GM19238 (cell line): ENCODE results near the gene MRC2.

Experiments
- DNase-seq: peaks from one replicate; pipeline ENCODE4 v3.0.0; 2011; ENCODE audit warnings: low spot score; ENCODE audit not compliant: insufficient read length

MRC2 gene

GRCh38 chr17:62720126-62720850 lies 92.8 kb downstream of the MRC2 start:
- DNase-seq, result no peak

- DNase-seq, result no peak
These were observed 95.2 kb downstream of the MRC2 start for GRCh38 chr17:62722625-62723024.

DNA sequence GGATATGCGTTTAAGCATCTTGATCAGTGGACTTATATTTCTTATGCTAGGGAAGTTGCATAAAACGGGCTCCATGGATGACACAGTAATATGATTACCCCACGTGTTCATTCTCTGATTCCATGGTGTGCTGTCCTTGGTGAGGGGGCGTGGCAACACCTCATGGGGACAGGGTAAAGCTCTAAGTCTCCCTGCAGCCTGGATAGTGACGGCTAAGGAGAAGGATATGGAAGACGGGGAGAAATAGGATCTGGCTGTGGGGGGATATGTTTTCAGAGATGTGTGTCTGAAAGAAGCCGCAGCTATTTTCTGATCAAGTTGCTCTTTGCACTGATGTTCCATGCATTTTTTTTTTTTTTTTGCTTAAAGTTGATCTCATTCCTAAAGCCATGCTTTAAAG lies 96.4 kb downstream of the MRC2 start:
- no peak for DNase-seq

- DNase-seq, result peak; percentile 58
These were observed 97.1 kb downstream of the MRC2 start for GRCh38 chr17:62724398-62725146.

GRCh38 chr17:62725791-62726249 lies 98.3 kb downstream of the MRC2 start:
- DNase-seq, result no peak

DNA sequence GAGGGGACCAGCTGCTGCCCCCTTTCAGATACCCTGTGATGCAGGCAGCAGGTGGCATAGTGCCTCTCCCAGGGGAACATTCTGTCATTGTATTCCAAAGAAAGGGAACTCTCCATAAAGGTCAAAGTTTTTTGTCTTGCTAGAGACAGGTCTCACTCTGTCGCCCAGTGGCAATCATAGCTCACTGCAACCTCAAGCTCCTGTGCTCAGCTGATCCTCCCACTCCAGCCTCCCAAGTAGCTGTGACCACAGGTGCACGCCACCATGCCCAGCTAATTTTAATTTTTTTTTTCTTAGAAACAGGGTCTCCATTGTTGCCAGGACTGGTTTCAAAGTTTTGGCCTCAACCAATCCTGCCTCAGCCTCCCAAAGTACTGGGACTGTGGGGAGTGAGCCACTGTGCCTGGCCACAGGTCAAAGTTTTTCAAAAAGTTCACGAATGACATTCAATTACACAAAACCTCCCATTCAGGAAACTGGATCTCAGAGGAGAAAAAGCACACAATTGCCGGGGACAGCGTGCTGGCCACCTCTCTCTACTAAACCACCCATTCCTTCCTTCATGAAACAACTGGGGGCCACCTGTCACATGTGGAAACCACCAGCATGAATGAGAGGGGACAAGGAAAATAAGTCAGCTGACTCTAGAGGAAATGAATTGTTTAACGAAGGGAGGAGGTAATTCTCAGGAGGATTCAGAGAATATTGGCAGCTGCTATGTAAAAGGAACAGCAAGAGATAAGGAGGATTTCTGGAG lies 100.6 kb downstream of the MRC2 start:
- no peak for DNase-seq

GRCh38 chr17:62732125-62732524 lies 104.7 kb downstream of the MRC2 start:
- no peak for DNase-seq

DNA sequence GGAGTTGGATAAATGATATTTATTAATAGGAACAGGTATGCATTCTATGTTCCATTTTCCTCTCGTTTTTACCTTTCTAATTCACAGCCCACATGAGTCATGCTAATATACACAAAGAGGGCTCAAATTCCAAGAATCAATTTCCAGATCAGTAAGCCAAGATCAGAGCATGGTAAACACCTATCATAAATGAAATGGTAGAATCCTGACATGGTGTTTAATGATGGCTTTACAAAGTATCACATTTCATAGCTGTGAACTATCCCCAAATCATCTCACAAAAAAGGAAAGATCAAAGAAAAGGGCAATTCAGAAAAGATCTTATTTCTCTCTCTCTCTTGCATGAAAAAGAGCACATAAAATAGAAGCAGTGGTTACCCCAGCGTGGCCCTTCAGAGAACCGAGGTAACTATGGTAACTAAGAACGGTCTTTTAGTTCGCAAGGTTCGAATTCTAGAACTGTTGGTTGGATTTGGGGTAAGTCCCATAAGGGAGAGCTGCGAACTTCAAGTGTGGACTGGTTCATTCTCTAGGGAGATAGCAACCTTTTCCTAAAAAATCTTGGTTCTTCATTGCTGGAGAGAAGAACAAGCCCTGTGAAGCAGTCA lies 107.7 kb downstream of the MRC2 start:
- no peak for DNase-seq

DNA sequence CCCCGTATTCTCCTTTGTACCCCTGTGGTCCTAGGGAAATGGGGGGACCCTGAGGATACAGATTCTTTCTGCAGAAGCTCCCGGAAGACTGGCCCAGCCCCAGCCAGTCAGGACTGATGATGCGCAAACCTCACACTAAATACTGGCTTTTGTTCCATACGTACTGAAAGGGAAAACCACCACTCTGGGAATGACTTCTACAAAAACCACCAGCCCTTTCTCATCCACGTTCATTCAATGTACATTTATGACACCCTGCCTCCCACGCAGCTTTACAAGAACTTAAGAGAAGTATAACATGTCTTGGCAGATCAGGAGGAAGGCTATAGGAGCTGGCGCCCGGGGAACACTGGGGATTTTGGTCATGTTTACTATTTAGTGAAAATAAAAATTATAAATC lies 110.0 kb downstream of the MRC2 start:
- no peak for DNase-seq

DNA sequence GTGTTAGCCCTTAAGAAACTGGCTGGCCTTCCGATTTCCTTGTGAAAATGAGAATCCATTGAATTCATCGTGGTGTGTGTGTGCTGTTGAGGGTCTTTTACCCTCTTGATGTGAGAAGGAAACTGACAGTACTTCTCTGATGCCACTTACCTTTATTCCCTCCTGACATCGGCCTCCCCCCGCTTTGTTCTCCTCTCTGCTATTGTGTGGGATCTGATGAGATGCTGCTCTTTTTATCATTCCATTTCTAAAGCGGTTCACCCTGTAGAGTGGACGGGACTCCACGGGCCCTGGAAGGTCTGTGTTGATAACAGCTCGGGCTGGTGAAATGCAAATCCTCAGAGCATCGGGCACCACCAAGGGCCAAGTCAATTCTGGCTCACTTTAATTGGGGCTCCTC lies 110.8 kb downstream of the MRC2 start:
- DNase-seq, result no peak

GRCh38 chr17:62739645-62740388 lies 112.3 kb downstream of the MRC2 start:
- DNase-seq, result no peak

DNA sequence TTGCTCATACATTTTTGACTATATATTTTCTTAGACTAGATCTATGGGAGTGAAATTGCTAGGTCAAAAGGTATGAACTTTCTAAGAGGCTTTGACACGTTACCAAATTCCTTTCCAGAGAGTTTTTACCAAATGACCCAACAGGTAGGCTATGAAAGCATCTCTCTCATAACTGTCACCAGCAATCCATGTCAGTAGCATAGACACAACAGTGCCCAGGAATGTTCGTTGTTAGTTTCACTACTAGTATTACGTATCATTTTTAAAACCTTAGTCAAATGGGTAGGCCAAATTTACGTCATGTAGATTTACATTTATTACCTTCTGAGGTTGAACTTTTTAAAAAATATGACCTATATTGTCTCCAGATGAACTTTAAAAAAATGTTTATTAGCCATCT lies 113.8 kb downstream of the MRC2 start:
- DNase-seq, result no peak
